Activated T-cell treated with anti-CD3 and anti-CD28 coated beads, Interleukin-2, amount 50 U/mL, for 24 hours (primary cell): ENCODE results near the gene XXYLT1.

Source experiments
- DNase-seq: peaks from one replicate; pipeline ENCODE4 v3.0.0-alpha.2; 2020
- H3K27ac Mint-ChIP-seq: 2 replicates; pipeline ENCODE4 v1.8.0; 2020; ENCODE audit warnings: mild to moderate bottlenecking, mixed read lengths
- H3K27me3 Mint-ChIP-seq: 2 replicates; pipeline ENCODE4 v1.8.0; 2020; ENCODE audit warnings: mixed read lengths
- H3K36me3 Mint-ChIP-seq: 2 replicates; pipeline ENCODE4 v1.8.0; 2020; ENCODE audit warnings: low read depth, mixed read lengths
- H3K4me1 Mint-ChIP-seq: 2 replicates; pipeline ENCODE4 v1.8.0; 2020; ENCODE audit warnings: low read depth, mixed read lengths
- H3K4me3 Mint-ChIP-seq: 2 replicates; pipeline ENCODE4 v1.8.0; 2020; ENCODE audit warnings: mild to moderate bottlenecking, moderate library complexity, mixed read lengths
- H3K9me3 Mint-ChIP-seq: 2 replicates; pipeline ENCODE4 v1.8.0; 2020; ENCODE audit warnings: mixed read lengths

The XXYLT1 gene

DNA sequence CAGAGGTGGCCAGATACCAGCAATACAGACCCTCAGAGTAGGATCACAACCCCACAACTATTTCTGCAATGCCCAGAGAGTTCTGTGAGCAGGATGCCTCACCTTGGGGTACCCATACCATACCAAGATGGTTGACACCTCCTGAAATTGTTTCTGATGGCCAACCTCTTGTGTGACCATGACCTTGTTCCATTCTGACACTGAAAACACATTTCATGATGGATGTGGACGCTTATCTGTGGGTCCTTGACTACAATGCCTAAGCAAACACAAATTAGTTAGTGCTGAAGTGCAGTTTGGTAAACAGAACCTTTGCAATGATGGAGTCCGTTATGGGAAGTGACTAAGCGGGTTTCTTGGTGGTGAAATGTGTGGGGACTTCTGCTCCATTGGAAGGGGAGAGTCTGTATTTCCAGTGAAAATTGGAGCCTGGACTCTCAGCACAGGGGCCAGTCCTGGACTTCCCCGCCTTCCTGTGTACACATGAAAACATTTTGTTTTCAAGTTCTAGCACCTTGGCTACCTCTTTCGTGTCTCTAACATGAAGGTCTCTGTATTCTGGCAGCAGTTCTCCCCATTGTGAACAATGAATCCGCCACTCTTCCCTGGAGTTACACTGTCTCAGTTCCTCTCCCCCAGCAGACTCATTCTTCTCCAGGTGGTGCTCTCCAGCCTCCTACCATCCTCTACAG is 106.2 kb downstream of the XXYLT1 start:
- Mint-ChIP-seq H3K9me3 (no peaks in the 10 kb centered on the region), H3K36me3 (no peaks in the 10 kb centered on the region), H3K4me1 (peaks cover 41% of the 10 kb centered on the region), H3K27me3 (no peaks in the 10 kb centered on the region), H3K27ac (no peak overlapping the region), H3K4me3 (no peak overlapping the region)
- DNase-seq, result no peak

DNA sequence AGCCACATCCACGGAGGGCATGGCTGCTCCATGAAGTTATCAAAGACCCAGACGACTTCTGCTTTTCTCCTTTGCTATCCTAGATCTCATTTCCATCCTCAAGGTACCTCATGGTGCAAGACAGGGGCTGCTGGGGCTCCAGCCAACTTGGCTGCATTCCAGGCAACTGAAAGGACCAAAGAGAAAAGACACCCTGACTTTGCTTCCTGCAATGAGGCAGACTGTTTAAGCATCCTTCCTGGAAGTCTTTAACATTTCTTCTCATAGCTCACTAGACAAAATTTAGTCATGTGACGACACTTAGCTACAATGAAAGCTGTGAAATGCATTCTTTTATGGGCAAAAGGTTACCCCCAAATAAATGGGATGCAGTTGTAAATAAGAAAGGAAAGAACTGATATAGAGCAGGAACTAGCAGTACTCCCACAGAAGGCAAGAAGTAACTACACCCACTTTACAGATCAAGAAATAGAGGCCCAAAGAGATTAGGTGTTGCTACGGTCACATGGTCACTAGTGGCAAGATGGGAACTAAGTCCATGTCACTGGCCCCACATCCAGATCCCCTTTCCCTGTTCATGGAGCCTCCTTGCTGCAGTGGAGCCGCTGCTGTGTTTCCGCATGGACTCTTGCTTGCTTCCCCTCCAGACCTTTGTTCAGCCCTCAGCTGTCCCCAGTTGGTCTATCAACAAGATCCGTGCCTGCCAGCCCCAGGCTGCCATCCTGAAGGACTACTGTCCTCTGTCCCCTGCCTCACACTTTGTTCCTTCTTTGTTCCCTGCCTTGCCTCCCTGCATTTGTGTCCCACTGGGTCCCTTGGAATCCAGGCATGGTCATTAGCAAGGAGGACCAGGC is 107.0 kb downstream of the XXYLT1 start:
- Mint-ChIP-seq H3K27me3 (no peaks in the 10 kb centered on the region), H3K9me3 (no peaks in the 10 kb centered on the region), H3K27ac (no peak overlapping the region), H3K36me3 (no peaks in the 10 kb centered on the region), H3K4me1 (peaks cover 41% of the 10 kb centered on the region), H3K4me3 (no peak overlapping the region)
- DNase-seq, result no peak

DNA sequence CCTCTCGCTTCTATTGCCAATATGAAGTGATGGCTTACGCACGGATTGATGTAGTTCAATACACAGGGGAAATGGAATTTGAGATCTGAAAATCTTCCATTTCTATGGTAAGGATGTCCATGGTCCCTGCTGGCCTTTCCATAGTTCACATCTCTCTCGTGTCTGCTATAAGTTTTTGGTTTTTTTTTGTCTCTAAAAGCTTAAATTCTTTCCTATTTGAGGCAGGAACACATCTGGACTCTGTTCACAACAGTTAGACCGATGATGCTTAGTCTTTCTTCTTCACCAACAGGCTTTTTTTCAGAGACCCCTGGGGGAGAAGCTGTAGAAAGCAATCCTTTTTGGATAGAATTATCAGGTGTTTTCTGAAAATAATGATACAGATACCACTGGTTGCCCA is 108.1 kb downstream of the XXYLT1 start:
- H3K4me1 Mint-ChIP-seq, result peaks cover 41% of the 10 kb centered on the region
- no peak overlapping the region for H3K27ac Mint-ChIP-seq

DNA sequence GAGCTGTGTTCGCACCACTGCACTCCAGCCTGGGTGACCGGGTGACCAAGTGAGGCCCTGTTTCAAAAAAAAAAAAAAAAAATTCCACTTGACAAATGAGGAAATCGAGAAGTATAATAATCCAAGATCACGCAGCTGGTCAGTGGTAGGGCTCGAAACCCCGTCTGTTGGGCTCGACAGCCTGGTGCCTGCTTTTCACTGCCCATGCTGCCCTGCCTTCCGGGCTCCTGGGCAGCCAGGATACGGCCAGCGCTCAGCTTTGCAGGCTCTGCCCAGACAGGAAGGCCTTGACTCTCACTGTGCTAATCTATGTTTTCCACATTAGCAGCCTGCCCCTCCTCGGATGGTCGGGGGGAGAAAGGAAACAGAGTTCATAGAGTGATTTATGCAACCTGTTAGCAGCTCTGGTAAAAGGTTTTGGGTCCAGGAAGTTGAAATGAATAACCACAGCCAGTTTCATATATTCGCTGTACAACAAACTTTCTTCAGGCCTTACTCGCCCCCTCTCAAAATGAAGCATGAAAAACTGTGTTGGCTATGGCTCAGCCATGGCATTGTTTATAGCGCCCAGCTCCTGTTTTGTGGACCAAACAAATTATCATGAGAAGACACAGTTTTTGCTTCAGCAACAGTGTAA is 108.8 kb downstream of the XXYLT1 start:
- peaks cover 44% of the 10 kb centered on the region for H3K4me1 Mint-ChIP-seq
- no peak overlapping the region for H3K4me3 Mint-ChIP-seq
- DNase-seq, result no peak
- no peaks in the 10 kb centered on the region for H3K36me3 Mint-ChIP-seq
- no peaks in the 10 kb centered on the region for H3K27me3 Mint-ChIP-seq
- peak overlapping the region; percentile 34 for H3K27ac Mint-ChIP-seq
- H3K9me3 Mint-ChIP-seq, result no peaks in the 10 kb centered on the region

More for the DNA sequence above, 108.1 kb downstream of the XXYLT1 start:
- DNase-seq, result no peak
- H3K4me3 Mint-ChIP-seq, result no peak overlapping the region
- H3K36me3 Mint-ChIP-seq, result no peaks in the 10 kb centered on the region
- no peaks in the 10 kb centered on the region for H3K9me3 Mint-ChIP-seq
- no peaks in the 10 kb centered on the region for H3K27me3 Mint-ChIP-seq

DNA sequence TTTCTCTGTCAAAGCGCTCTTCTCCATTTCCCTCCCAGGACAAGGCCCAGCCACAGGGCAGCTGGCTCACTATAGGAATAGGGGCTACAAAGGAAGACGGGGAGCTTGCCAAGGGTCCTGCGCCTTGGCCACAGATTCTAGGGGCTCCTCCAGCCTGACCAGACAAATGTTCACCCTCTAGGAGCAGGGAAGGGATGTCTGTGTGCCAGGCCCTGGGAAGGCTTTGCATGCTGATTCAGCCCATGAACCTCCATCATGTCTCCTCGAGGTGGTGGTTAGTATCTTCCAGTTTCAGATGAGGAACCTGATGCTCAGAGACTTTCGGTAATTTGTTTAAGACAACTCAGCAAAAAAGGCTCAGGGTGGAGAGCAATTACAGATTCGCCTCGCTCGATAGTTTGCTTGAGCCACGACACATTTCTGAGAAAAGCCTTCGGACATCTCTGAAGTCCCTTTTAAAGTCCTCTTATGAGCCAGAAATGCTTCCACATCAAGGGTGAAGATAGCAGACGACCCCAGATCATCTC is 110.0 kb downstream of the XXYLT1 start:
- H3K4me1 Mint-ChIP-seq, result peaks cover 41% of the 10 kb centered on the region
- H3K9me3 Mint-ChIP-seq, result no peaks in the 10 kb centered on the region
- no peak overlapping the region for H3K27ac Mint-ChIP-seq
- no peak for DNase-seq
- H3K4me3 Mint-ChIP-seq, result no peak overlapping the region
- H3K36me3 Mint-ChIP-seq, result peaks cover 7% of the 10 kb centered on the region
- H3K27me3 Mint-ChIP-seq, result no peaks in the 10 kb centered on the region

DNA sequence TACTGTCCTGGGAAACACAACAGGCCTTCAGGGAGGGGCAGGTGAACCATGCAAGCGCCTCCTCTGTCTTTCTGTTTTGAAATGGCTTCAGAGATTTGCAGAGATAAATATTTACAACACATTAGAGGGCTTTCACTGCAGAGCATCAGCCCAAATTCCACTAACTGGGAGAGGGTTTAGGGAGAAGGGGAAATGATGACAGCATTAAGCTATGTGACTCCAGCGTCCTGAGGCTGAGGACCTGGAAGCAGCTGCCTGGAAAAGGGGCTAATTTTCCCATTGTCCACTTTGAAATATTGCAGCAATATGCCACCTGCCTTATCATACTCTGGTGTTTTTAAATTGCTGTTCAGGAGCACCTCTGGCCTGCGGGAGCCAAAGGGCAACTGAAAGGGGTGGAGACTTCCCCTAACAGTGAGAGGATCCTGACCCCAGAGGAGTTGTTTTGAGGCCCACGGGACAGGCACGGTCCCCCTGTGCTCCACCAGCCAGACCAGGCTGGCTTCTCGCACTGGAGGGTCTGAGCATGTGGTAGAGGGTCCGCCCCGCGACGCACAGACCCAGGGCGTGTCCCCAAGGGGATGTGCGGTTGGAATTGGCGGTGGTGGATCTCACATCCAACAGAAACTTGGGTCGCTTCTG is 110.6 kb downstream of the XXYLT1 start:
- H3K4me3 Mint-ChIP-seq, result no peak overlapping the region
- H3K4me1 Mint-ChIP-seq, result peaks cover 39% of the 10 kb centered on the region
- no peaks in the 10 kb centered on the region for H3K27me3 Mint-ChIP-seq
- peaks cover 11% of the 10 kb centered on the region for H3K36me3 Mint-ChIP-seq
- no peak for DNase-seq
- no peak overlapping the region for H3K27ac Mint-ChIP-seq
- no peaks in the 10 kb centered on the region for H3K9me3 Mint-ChIP-seq

DNA sequence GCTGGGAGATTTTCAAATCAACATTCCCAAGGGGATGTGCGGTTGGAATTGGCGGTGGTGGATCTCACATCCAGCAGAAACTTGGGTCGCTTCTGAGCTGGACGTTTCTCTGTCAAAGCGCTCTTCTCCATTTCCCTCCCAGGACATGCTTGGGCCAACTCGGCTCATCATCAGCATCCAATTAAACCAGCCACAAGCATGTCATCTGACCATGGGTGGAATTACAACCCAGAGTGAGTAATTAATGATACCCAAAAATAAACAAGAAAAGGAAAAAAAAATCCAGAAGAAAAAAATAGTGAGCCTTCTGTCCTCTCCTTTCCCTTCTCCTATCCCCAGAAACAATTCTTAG is 111.2 kb downstream of the XXYLT1 start:
- no peak overlapping the region for H3K27ac Mint-ChIP-seq
- peaks cover 11% of the 10 kb centered on the region for H3K36me3 Mint-ChIP-seq
- H3K27me3 Mint-ChIP-seq, result no peaks in the 10 kb centered on the region
- H3K9me3 Mint-ChIP-seq, result no peaks in the 10 kb centered on the region
- H3K4me1 Mint-ChIP-seq, result peaks cover 39% of the 10 kb centered on the region
- DNase-seq, result no peak
- H3K4me3 Mint-ChIP-seq, result no peak overlapping the region

DNA sequence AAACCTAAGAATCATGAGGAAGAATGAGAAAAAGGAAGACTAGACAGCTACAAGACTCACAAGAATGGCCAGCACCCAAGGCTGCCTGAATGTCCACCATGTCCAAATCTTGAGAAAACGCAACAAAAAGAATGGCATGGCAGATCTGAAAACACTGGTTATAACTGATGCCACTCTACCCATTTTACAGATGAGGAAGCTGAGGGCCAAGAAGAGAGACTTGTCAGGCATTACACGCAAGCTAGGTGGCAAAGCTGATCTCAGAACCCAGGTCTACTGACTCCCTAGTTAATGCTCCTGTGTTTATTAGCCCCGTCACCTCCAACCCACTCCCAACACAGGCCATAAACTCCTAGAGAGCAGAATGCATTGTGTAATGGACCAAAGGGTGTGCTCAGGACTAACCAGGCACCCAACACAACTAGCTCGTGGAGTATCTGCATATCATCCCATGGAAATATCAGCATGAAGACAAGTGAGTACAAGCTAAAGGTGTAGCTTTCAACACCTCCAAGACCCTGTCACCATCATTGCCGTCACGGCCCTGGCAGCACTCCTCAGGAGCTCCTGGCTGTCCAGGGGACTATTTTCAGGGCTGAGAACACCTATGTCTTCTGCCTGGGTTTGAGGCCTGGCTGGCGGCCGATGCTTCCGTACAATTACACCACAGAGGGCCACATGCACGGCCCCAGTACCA is 111.7 kb downstream of the XXYLT1 start:
- H3K4me3 Mint-ChIP-seq, result no peak overlapping the region
- no peak for DNase-seq
- peaks cover 13% of the 10 kb centered on the region for H3K36me3 Mint-ChIP-seq
- peaks cover 40% of the 10 kb centered on the region for H3K4me1 Mint-ChIP-seq
- no peak overlapping the region for H3K27ac Mint-ChIP-seq
- no peaks in the 10 kb centered on the region for H3K9me3 Mint-ChIP-seq
- H3K27me3 Mint-ChIP-seq, result no peaks in the 10 kb centered on the region

DNA sequence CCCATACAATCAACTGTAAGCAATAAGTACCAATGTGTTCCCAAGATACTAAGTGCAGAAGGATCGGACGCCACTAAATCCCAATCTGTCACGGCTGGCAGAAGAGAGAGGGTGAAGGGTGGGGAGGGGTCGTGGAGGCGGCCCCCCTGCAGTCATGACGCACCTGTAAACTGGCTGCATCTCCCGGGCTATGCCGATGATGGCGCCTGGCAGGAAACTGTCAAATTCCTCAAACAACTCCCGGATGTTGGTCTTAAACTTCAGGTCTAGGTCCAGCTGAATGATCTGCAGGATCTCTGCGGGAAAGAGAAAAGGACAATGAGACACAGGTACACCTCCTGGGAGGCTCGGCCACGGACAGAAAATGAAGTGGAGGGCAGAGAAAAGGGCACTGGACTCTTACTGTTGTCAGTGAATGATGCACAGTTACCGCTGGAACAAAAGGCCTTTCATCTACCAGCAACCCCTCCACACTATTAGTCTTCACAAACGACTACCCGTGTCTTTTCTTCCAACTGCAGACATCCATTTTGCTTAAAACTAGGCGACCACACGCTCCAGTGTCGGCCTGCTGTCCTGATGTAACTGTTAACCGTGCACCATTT is 114.6 kb downstream of the XXYLT1 start:
- no peak overlapping the region for H3K27ac Mint-ChIP-seq
- no peaks in the 10 kb centered on the region for H3K9me3 Mint-ChIP-seq
- DNase-seq, result no peak
- peaks cover 23% of the 10 kb centered on the region for H3K4me1 Mint-ChIP-seq
- no peak overlapping the region for H3K4me3 Mint-ChIP-seq
- no peaks in the 10 kb centered on the region for H3K27me3 Mint-ChIP-seq
- H3K36me3 Mint-ChIP-seq, result peaks cover 13% of the 10 kb centered on the region

DNA sequence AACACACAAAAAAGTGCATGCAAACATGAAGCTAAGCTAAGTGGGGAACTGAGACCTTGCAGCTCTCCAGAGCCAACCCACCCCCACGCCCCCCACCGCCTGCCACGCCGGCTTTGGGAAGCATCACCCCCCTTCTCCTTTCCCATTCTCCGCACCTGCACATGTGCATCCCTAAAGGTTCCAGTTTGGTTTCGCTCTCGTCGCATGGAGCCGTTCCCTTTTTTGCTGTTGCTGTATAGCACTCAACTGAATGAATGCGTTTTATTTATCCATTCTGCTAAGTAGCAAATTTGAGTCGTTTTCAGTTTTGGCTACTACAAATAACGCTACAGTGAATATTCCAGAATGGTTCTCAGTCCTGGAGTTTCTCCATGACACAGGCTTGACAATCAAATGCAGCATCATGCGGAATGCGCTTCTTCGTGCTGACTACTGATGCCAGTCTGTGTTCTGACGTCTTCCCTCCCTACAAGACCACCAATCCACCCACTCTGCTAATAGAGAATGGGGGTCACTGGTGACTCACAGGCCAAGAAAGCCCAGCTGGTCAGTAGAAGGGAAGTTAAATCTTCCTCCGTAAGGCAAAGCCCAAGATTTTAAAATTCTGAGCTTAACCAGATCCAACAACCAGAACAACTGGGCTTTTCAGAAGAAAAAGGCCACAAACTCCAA is 115.3 kb downstream of the XXYLT1 start:
- DNase-seq, result no peak
- H3K9me3 Mint-ChIP-seq, result no peaks in the 10 kb centered on the region
- H3K4me1 Mint-ChIP-seq, result peaks cover 24% of the 10 kb centered on the region
- no peak overlapping the region for H3K27ac Mint-ChIP-seq
- H3K27me3 Mint-ChIP-seq, result no peaks in the 10 kb centered on the region
- H3K36me3 Mint-ChIP-seq, result peaks cover 13% of the 10 kb centered on the region
- H3K4me3 Mint-ChIP-seq, result no peak overlapping the region

DNA sequence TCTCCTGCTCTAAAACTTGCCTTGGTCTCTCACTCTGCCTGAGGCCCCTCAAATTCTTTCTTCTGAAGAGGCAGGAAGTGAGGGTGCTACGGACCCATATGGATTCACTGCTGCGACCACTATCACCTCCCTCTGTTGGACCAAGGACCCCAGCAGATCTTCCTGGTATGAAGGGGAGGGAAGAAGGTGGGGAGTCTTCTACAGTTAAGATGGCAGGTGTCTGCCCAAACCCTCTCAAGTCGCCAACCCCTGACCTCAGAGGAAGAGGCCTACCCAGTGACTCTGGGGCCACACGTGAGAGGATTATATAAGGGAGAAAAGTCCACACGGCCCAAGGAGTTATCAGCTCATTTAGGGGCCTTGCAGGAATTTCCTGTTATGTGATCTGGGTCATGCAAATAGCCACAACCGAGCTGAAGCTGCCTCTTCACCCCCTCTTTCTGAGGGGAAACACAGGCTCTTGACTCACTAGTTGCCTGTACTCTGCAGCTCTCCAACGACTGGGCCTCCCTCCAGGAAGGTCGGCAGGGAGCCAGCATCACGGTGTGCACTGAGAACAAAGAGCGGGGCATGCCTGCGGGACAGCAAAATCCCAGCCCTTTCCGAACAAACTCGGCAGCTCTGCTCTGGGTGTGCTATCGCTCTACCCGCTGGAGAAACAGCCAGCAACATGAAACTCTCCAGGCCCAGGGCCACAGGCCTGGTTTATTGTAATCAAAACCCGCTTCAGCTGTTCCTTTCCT is 116.0 kb downstream of the XXYLT1 start:
- Mint-ChIP-seq H3K4me3 (no peak overlapping the region), H3K27ac (no peak overlapping the region), H3K27me3 (no peaks in the 10 kb centered on the region), H3K9me3 (no peaks in the 10 kb centered on the region), H3K4me1 (peaks cover 31% of the 10 kb centered on the region), H3K36me3 (peaks cover 13% of the 10 kb centered on the region)
- DNase-seq, result no peak

DNA sequence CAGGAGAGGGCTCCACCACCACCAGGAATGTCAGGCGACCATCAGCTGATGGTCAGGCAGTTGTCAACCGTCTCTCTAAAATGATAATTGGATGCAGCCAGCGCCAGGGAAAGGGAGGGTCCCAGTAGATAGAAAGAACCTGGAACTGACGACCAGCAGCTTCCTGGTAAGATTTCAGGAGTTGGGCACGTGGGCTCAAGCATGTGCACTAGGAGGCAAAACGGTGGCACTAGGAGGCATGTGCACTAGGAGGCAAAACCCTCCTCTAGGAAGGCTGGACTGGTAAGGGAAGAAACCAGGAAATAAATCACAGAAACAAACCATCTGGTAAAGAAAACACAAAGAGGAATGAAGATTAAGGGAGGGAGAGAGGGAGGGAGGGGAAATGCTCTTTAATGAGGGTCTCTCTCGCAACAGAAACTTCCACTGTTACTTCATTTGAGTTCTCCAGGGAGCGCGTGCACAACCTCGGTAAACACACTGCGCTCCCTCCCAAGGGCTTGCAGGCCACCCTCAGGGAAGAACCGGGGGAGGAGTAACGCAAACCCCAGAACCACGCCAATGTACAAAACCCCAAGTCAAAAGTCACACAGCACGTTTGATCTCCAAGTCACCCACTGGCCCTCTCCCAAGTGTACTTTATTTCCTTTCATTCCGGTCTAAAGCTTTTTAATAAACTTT is 116.7 kb downstream of the XXYLT1 start:
- Mint-ChIP-seq H3K27ac (no peak overlapping the region), H3K9me3 (no peaks in the 10 kb centered on the region), H3K4me1 (peaks cover 35% of the 10 kb centered on the region), H3K4me3 (no peak overlapping the region), H3K36me3 (peaks cover 13% of the 10 kb centered on the region), H3K27me3 (no peaks in the 10 kb centered on the region)
- no peak for DNase-seq
